ENCODE measurements around the gene ERI2.
"Not testable (repeated sequence)": the region's sequence is repeated elsewhere in the genome, so short reads cannot be mapped to it uniquely, and the experiment has no call there.

Gene ERI2

DNA sequence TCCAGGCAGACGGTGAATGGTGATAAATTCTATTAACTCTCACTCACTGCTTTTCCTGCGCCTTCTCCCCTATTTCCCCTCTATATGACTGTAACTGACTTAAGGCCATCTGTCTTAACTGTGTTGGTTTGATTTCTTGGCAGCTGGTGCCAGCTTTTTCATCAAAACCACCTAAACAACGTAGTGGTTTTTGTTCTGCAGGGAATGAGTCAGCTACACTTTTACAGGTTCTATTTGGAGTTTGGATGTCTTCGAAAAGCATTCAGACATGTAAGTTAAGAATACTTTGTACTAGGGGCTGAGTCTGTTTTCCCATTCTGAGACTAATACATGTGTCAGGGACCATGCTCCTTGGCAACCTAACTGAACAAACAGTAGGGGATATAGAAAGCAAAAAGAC, 8.5 kb upstream of the ERI2 start:
- CTCF ChIA-PET: no interaction called here
- TF ChIP-seq SUZ12 (IDR thresholded peaks at IDR 0.05) (no peak), BHLHE40 (IDR thresholded peaks at IDR 0.05; ENCODE audit: borderline replicate concordance) (no peak), ELF4 (IDR thresholded peaks at IDR 0.05) (no peak), FOXK2 (IDR thresholded peaks at IDR 0.05) (no peak), L3MBTL2 (conservative IDR thresholded peaks at IDR 0.05) (no peak), NFRKB (IDR thresholded peaks at IDR 0.05) (no peak), LEF1 (IDR thresholded peaks at IDR 0.05; ENCODE audit: borderline replicate concordance) (no peak), FOXA1 (IDR thresholded peaks at IDR 0.05) (no peak), TARDBP (IDR thresholded peaks at IDR 0.05) (no peak), CTBP1 (IDR thresholded peaks at IDR 0.05; ENCODE audit: borderline replicate concordance) (no peak), HDGF (IDR thresholded peaks at IDR 0.05; ENCODE audit: borderline replicate concordance) (no peak), FOXM1 (IDR thresholded peaks at IDR 0.05; ENCODE audit: borderline replicate concordance) (no peak), SP1 (IDR thresholded peaks at IDR 0.05) (no peak), ARNT (IDR thresholded peaks at IDR 0.05) (no peak), ZNF384 (IDR thresholded peaks at IDR 0.05) (no peak)
- TF ChIP-seq, protein P1, sequence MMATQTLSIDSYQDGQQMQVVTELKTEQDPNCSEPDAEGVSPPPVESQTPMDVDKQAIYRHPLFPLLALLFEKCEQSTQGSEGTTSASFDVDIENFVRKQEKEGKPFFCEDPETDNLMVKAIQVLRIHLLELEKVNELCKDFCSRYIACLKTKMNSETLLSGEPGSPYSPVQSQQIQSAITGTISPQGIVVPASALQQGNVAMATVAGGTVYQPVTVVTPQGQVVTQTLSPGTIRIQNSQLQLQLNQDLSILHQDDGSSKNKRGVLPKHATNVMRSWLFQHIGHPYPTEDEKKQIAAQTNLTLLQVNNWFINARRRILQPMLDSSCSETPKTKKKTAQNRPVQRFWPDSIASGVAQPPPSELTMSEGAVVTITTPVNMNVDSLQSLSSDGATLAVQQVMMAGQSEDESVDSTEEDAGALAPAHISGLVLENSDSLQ (IDR thresholded peaks at IDR 0.05): no peak
- POLR2A ChIA-PET: no interaction called here
- no peak for DNase-seq (ENCODE audit: extremely low spot score)

DNA sequence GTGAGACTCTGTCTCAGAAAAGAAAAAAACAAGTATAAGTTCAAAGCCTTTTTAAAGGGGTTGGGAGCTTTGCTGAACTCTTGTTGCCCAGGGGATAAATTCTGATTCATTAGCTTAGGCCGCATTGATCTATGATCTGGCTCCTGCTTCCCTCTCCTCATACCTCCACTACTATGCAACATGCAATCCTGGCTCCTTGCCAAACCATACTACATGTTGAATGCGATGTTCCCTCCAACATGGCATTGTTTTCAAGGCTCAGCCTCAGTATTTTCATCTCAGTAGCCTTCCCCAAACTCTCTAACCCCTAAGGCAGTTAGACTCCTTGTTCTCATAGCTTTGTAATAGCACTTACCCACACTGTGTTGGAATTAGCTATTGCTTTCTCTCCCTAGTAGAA, 6.2 kb upstream of the ERI2 start:
- ChIA-PET POLR2A (no interaction called here), CTCF (no interaction called here)
- TF ChIP-seq BHLHE40 (IDR thresholded peaks at IDR 0.05; ENCODE audit: borderline replicate concordance) (no peak), SP1 (IDR thresholded peaks at IDR 0.05) (no peak)
- DNase-seq (ENCODE audit: extremely low spot score): no peak

DNA sequence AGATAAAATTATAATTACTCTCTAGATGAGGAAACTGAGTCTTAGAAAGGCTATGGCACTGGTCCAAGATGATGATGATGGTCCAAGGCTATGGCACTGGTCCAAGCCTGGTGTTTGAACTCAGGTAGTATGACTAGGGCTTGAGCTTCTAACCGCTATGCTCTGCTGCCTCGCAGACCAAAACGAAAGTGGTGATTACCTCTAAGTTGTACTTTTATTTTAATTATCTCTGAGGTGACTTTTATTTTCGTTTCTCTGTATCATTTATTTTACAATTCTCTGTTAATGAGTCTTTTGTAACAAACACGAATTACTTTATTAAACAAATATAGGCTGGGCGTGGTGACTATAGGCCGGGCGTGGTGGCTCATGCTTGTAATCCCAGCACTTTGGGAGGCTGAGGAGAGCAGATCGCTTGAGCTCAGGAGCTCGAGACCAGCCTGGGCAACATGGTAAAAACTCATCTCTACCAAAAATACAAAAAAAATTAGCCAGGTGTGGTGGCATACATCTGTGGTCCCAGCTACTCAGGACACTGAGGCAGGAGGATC, 5.7 kb upstream of the ERI2 start:
- DNase-seq (ENCODE audit: extremely low spot score): no peak
- ChIA-PET POLR2A (no interaction called here), CTCF (no interaction called here)
- TF ChIP-seq ZNF384 (IDR thresholded peaks at IDR 0.05): no peak
- no peak for TF ChIP-seq LEF1 (IDR thresholded peaks at IDR 0.05; ENCODE audit: borderline replicate concordance)
- no peak for TF ChIP-seq SP1 (IDR thresholded peaks at IDR 0.05)
- no peak for TF ChIP-seq CTBP1 (IDR thresholded peaks at IDR 0.05; ENCODE audit: borderline replicate concordance)
- TF ChIP-seq TARDBP (IDR thresholded peaks at IDR 0.05): no peak
- TF ChIP-seq FOXM1 (IDR thresholded peaks at IDR 0.05; ENCODE audit: borderline replicate concordance): no peak
- no peak for TF ChIP-seq L3MBTL2 (conservative IDR thresholded peaks at IDR 0.05)
- TF ChIP-seq BHLHE40 (IDR thresholded peaks at IDR 0.05; ENCODE audit: borderline replicate concordance): no peak
- TF ChIP-seq ELF4 (IDR thresholded peaks at IDR 0.05): no peak
- no peak for TF ChIP-seq FOXA1 (IDR thresholded peaks at IDR 0.05)
- TF ChIP-seq, protein P1 (IDR thresholded peaks at IDR 0.05): no peak
- TF ChIP-seq HDGF (IDR thresholded peaks at IDR 0.05; ENCODE audit: borderline replicate concordance): no peak
- no peak for TF ChIP-seq ARNT (IDR thresholded peaks at IDR 0.05)
- no peak for TF ChIP-seq FOXK2 (IDR thresholded peaks at IDR 0.05)
- no peak for TF ChIP-seq NFRKB (IDR thresholded peaks at IDR 0.05)
- no peak for TF ChIP-seq SUZ12 (IDR thresholded peaks at IDR 0.05)

DNA sequence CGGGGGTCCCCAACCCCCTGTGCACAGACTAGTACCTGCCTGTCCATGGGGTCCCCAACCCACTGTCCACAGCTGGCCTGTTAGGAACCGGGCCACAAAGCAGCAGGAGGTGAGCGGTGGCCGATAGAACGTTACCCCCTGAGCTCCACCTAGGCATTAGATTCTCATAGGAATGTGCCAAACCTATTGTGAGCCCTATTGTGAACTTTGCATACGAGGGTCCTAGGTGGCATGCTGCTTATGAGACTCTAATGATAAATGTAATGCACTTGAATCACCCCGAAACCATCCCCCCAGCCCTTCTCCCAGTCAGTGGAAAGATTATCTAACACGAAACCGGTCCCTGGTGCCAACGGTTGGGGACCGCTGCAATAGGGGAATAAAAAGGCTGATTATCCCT, 1.6 kb upstream of the ERI2 start:
- ChIA-PET POLR2A (interaction anchor here (1.7 to 3.6 kb wide), 2 partner anchors 16 to 493 kb away, joined by 4 to 14 read pairs; no protein-coding TSS in a partner anchor), CTCF (no interaction called here)
- TF ChIP-seq ZNF384 (IDR thresholded peaks at IDR 0.05) (no peak), ARNT (IDR thresholded peaks at IDR 0.05) (no peak)
- DNase-seq (ENCODE audit: extremely low spot score): no peak

DNA sequence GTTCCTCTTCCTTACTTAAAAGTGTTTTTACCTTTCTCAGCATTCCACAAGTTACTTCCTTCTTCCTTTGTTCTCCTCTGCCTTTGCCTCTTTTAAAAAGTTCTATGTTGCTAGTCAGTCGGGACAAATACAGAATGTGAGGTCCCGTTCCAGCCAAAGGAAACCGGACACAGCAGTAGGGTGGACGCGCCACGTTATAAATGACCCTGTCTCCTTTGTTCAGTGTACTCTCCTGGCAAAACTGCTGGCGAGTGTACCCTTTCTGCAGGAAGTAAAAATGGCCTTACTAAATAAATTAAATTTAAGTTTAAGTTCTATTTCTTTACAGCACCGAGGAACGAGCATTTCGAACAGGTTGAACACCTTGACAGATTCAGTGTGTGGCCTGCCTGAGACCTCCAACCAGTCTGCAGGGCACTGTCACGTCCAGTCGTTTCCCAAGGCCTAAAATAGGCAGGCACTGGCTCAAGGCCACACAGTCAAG, 546 bp downstream of the ERI2 start:
- DNase-seq (ENCODE audit: extremely low spot score); CTCF ChIA-PET: not testable (repeated sequence)
- POLR2A ChIA-PET: interaction anchor here (1.1 to 3.6 kb wide), 11 partner anchors 10 to 97 kb away, joined by 3 to 14 read pairs (median 5); partner anchors contain the start of gene THUMPD1

DNA sequence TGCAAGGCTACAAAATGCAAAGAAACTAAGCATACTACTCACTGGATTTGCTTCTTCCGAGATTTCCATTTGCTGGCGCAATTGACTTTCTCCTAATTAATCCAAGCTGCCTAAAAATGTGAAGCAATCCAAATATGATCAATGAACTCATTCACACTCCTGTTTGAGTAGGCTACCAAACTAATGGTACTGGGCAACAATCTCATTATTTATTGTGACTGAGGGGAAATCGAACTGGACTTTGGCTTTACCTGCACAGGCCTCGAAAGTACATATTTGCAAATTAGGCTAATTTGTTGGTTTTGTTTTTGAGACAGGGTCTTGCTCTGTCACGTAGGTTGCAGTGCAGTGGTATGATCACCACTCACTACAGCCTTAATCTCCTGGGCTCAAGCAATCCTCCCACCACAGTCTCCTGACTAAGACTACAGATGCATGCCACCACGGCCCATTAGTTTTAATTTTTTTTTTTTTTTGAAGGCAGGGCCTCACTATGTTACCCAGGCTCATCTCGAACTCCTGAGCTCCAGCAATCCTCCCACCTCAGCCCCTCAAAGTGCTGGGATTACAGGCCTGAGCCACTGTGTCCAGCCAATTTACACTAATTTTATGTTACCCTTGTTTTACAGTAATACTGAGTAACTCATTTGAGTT, 2.6 kb downstream of the ERI2 start:
- no peak for DNase-seq (ENCODE audit: extremely low spot score)
- ChIA-PET POLR2A (no interaction called here), CTCF (no interaction called here)
- TF ChIP-seq LEF1 (IDR thresholded peaks at IDR 0.05; ENCODE audit: borderline replicate concordance) (no peak), FOXA1 (IDR thresholded peaks at IDR 0.05) (no peak), HDGF (IDR thresholded peaks at IDR 0.05; ENCODE audit: borderline replicate concordance) (no peak), ELF4 (IDR thresholded peaks at IDR 0.05) (no peak), NFRKB (IDR thresholded peaks at IDR 0.05) (no peak)

DNA sequence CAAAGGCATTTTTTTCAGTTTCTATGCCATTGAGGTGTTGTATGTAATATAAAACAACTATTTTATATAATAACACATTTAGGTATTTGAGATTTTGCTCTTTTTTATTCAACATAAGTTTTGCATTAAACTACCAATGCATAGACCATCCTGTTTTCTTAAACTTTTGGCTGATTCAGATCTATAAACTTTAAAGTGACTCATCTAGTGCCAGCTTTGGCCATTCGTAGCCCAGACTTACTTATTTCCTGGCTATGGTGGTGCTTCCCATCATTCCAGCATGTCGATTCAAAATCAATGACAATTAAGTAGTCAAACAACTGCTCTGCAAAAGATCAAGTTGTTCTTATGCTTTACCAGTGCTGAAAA, 3.1 kb downstream of the ERI2 start:
- ChIA-PET POLR2A (no interaction called here), CTCF (no interaction called here)
- DNase-seq (ENCODE audit: extremely low spot score): no peak
- TF ChIP-seq HDGF (IDR thresholded peaks at IDR 0.05; ENCODE audit: borderline replicate concordance) (no peak), ELF4 (IDR thresholded peaks at IDR 0.05) (no peak), FOXA1 (IDR thresholded peaks at IDR 0.05) (no peak), CTBP1 (IDR thresholded peaks at IDR 0.05; ENCODE audit: borderline replicate concordance) (no peak), BHLHE40 (IDR thresholded peaks at IDR 0.05; ENCODE audit: borderline replicate concordance) (no peak), FOXM1 (IDR thresholded peaks at IDR 0.05; ENCODE audit: borderline replicate concordance) (no peak)
- TF ChIP-seq, protein P1 (IDR thresholded peaks at IDR 0.05): no peak

All from HEK293T (cell line).